ENCODE data around the gene ARFGEF2.

Gene ARFGEF2

DNA sequence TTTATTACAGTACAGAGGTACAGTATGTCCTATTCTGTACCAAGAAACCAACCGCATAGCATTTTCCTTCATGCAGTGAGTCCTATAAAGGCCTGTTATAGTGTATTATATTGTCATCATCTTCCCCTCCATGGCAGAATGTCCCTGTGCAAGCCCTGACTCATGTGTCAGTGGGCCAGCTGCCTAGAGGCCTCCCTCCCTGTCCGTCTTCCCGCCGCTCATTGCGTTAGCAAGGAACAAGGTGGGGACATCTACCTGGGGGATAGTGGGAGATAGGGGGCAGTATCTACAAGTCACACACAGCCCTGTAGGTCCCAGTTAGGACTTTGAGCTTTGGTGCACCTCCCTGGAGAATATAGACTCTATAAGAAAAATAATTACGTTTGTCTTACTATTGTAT lies 27.1 kb downstream of the ARFGEF2 start:
- TF ChIP-seq, protein P1, sequence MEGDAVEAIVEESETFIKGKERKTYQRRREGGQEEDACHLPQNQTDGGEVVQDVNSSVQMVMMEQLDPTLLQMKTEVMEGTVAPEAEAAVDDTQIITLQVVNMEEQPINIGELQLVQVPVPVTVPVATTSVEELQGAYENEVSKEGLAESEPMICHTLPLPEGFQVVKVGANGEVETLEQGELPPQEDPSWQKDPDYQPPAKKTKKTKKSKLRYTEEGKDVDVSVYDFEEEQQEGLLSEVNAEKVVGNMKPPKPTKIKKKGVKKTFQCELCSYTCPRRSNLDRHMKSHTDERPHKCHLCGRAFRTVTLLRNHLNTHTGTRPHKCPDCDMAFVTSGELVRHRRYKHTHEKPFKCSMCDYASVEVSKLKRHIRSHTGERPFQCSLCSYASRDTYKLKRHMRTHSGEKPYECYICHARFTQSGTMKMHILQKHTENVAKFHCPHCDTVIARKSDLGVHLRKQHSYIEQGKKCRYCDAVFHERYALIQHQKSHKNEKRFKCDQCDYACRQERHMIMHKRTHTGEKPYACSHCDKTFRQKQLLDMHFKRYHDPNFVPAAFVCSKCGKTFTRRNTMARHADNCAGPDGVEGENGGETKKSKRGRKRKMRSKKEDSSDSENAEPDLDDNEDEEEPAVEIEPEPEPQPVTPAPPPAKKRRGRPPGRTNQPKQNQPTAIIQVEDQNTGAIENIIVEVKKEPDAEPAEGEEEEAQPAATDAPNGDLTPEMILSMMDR (IDR thresholded peaks at IDR 0.05; ENCODE audit: low read depth, low read length): no peak
- no peak for DNase-seq (ENCODE audit: extremely low read depth, low read depth)

DNA sequence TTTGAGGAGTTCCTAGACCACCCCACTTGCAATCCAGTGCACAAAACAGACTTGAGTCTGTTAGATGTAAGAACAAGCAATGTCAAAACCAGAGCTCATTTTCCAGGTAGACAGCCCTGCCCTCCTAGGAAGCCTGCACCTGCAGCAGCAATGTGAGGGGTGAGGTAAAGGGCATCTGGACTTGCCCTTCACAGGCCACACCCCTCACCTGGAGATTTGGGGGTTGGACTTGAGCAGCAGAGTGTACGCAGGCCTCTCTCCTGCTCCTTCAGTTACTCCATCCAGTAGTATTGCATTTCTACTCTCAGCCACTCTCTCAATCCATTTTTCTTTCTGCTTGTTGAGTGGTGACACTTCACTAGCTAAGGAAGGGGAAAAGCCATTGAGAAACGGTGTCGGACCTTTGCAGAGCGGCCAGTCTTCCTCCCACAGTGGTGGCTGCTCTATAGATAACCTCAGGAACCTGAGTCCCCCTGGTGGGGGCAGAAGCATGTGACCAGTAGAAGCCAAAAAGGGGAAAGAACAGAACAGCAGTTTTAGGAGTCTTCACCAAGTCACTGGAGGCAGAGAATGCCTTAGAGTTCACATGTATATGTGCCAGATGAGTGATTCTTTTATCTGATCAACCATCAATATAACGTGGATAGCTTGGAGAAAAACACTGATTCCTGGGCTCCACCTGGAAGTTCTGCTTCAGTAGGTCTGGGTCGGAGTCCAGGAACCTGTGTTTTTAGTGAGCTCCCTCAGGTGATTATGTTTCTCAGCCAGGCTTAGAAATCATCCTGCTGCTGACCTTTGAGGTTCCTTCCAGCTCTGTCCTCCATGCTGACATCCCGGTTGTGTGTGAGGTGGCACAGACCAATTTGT lies 28.0 kb downstream of the ARFGEF2 start:
- TF ChIP-seq, protein P1 (IDR thresholded peaks at IDR 0.05; ENCODE audit: low read depth, low read length): no peak
- no peak for DNase-seq (ENCODE audit: extremely low read depth, low read depth)

DNA sequence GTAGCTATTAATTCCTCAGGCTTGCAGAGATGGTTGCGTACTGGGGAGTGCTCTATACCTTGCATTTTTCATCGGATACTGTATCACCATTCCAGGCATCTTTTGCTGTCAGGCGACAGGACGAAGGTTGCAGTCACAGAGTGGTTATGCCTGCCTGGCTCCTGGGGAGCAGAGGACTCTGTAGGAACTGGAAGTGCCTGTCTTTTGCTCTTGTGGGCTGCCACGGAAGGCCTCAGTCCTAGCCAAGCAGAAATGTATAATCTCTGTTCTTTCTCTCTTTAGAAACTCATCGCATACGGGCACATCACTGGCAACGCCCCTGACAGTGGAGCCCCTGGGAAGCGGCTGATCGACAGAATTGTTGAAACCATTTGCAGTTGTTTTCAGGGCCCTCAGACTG lies 29.5 kb downstream of the ARFGEF2 start:
- no peak for DNase-seq (ENCODE audit: extremely low read depth, low read depth)
- TF ChIP-seq, protein P1 (IDR thresholded peaks at IDR 0.05; ENCODE audit: low read depth, low read length): no peak

DNA sequence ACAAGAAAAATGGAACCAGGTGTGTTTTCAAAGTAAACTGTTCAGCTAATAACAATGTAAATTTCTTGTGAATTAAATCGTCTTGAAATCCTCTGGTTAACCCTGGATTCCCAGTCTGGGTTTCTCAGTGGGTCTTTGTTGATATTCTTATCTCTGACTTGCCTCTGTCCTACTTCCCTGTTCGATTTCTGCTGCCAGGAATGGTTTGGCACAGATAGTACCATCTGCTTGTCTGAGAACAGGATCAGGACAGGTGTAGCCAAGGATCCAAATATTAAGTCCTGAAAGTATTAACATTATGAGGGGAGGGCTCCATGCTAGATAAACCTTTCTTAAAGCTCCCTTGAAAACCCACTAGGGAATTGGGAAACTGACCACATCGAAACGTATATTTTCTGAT lies 30.1 kb downstream of the ARFGEF2 start:
- TF ChIP-seq, protein P1 (IDR thresholded peaks at IDR 0.05; ENCODE audit: low read depth, low read length): no peak
- DNase-seq (ENCODE audit: extremely low read depth, low read depth): no peak

DNA sequence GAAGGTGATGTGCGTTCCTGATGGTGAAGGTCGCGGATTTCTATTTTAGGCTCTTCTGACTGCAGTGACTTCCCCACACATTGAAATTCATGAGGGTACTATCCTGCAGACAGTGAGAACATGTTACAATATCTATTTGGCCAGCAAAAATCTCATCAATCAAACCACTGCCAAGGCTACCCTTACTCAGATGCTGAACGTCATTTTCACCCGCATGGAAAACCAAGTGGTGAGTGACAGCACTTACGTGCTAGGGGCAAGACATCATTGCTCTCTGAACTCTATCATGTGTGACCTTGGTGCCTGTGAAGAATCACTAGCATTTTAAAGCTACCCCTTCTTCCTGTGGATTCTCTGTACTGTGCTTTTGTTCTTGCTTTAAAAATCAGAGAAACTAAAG lies 31.1 kb downstream of the ARFGEF2 start:
- TF ChIP-seq, protein P1 (IDR thresholded peaks at IDR 0.05; ENCODE audit: low read depth, low read length): no peak
- no peak for DNase-seq (ENCODE audit: extremely low read depth, low read depth)

DNA sequence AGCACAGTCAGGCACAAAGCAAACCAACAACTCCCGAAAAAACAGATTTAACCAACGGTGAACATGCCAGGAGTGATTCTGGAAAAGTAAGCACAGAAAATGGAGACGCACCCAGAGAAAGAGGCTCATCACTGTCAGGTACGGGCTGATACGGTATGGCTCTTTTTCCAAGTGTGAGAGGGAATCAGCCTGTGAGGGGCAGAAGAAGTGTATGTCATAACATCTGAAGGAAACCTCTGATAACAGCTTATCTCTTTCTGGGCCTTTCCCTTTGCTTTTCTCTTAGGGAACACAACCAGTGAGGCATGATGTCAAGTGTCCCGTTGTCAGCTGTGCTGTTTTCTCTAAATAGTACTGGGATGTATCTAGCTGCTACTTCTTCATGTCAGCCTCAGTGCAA lies 32.1 kb downstream of the ARFGEF2 start:
- TF ChIP-seq, protein P1 (IDR thresholded peaks at IDR 0.05; ENCODE audit: low read depth, low read length): no peak
- no peak for DNase-seq (ENCODE audit: extremely low read depth, low read depth)

DNA sequence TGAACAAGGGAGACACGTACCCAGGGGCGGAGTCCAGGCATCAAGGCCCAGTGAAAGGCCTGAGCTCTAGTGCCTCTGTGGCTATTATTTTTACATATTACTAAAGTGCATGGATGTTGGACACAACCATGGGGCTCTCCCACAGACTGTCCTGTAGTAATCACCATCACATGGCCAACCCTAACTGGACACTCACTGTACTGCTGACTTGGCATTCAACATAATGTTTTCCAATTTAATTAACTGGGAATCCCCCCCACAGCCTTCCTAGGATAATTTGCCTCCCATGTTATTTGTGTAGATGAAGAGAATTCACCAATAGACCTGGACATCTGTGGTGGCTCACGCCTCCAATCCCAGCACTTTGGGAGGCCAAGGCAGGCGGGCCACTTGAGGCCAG lies 34.5 kb downstream of the ARFGEF2 start:
- DNase-seq (ENCODE audit: extremely low read depth, low read depth): no peak
- TF ChIP-seq, protein P1 (IDR thresholded peaks at IDR 0.05; ENCODE audit: low read depth, low read length): no peak
